ENCODE results near the gene KCNJ10.

DNA sequence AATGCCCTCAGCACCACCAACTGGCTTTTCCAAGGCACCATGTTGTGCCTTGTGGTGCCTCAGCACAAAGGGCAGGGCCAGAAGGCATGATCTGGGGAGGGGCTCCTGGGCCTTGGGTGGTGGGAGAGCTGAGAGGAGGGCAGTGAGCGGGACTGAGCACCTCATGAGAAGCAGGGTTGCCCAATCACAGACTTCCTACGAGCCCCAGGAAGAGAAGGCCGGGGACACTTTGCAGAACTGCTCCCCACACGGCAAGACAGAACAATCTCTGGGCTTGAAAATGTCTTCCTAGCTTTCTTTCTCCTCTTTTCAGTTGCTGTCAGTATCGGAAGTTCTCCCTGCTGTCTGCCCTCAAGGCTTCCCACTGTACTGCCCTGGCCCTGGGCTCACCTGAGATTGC is 6.8 kb downstream of the KCNJ10 start:
- TF ChIP-seq, protein P1, sequence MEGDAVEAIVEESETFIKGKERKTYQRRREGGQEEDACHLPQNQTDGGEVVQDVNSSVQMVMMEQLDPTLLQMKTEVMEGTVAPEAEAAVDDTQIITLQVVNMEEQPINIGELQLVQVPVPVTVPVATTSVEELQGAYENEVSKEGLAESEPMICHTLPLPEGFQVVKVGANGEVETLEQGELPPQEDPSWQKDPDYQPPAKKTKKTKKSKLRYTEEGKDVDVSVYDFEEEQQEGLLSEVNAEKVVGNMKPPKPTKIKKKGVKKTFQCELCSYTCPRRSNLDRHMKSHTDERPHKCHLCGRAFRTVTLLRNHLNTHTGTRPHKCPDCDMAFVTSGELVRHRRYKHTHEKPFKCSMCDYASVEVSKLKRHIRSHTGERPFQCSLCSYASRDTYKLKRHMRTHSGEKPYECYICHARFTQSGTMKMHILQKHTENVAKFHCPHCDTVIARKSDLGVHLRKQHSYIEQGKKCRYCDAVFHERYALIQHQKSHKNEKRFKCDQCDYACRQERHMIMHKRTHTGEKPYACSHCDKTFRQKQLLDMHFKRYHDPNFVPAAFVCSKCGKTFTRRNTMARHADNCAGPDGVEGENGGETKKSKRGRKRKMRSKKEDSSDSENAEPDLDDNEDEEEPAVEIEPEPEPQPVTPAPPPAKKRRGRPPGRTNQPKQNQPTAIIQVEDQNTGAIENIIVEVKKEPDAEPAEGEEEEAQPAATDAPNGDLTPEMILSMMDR (conservative IDR thresholded peaks at IDR 0.05 in 1 of 2, IDR thresholded peaks at IDR 0.05 in 1 of 2; ENCODE audit: extremely low read depth in 1 of 2, insufficient read depth in 1 of 2, low read depth in 1 of 2, low read length in 2 of 2): no peak
- TF ChIP-seq EZH2 (IDR thresholded peaks at IDR 0.05; ENCODE audit: borderline replicate concordance, low read length): no peak
